Panc1 (cell line): ENCODE results near the gene OSBPL5. TPM values are rescaled to one million over a fixed set of nuclear protein-coding genes. Genes with fewer than 3 reads are reported as not detected.

Experiments
- ATAC-seq: fragments of 200-7000 bp; cut with Tn5 transposase; 2 replicates; pipeline ENCODE4 v1.9.1; 2020; ENCODE audit warnings: mild to moderate bottlenecking, moderate library complexity
- BruUV-seq: library from RNA; stranded (reverse); fragments of 400-500 nt; replicated peaks from 2 replicates; lab custom pipeline; 2021; lab: Mats Ljungman, UMichigan
- CTCF ChIA-PET: fragments of 300-600 bp; sonication (Branson Sonifier 250); formaldehyde crosslinking; loops from one replicate; lab custom pipeline; 2022; ENCODE audit warnings: antibody characterized with exemption; lab: Charles Lee
- POLR2A ChIA-PET: fragments of 300-600 bp; sonication (Branson Sonifier 250); formaldehyde crosslinking; loops from one replicate; lab custom pipeline; 2022; ENCODE audit warnings: antibody characterized with exemption; lab: Charles Lee
- DNase-seq: peaks from one replicate; pipeline ENCODE4 v3.0.0-alpha.2; 2010; ENCODE audit warnings: low read depth, low spot score
- H3K27ac ChIP-seq: 2 replicates; pipeline ENCODE4 v1.5.1; 2011; ENCODE audit warnings: mild to moderate bottlenecking, low read length, inconsistent platforms
- H3K27me3 ChIP-seq: fragments of 200-500 bp; sonication (Bioruptor generic); 2 replicates; pipeline ENCODE4 v1.6.0; 2014; ENCODE audit warnings: low read length, inconsistent platforms; ENCODE audit not compliant: control insufficient read depth, insufficient read depth
- H3K36me3 ChIP-seq: fragments of 200-500 bp; sonication (Bioruptor generic); 2 replicates; pipeline ENCODE4 v1.5.1; 2014; ENCODE audit warnings: inconsistent platforms, mild to moderate bottlenecking, low read length, moderate library complexity; ENCODE audit not compliant: control insufficient read depth, insufficient read depth
- H3K4me1 ChIP-seq: 2 replicates; pipeline ENCODE4 v1.5.1; 2011; ENCODE audit warnings: inconsistent platforms, mild to moderate bottlenecking, low read length, moderate library complexity; ENCODE audit not compliant: control insufficient read depth, insufficient read depth
- H3K4me3 ChIP-seq, 2 experiments: 2 replicates each; pipeline ENCODE4 v1.5.1; 2011 to 2012; ENCODE audit warnings: low read depth in 2 of 2, low read length in 2 of 2, mild to moderate bottlenecking in 2 of 2, inconsistent platforms in 1 of 2, moderate library complexity in 1 of 2
- H3K9me3 ChIP-seq: fragments of 200-500 bp; sonication (Bioruptor generic); 2 replicates; pipeline ENCODE4 v1.5.1; 2014; ENCODE audit warnings: low read depth, mild to moderate bottlenecking, inconsistent platforms, low read length, moderate library complexity; ENCODE audit not compliant: control insufficient read depth, insufficient read depth
- CTCF ChIP-seq: fragments of 450-650 bp; IDR thresholded peaks from 2 replicates; pipeline ENCODE4 v1.5.1; 2017; ENCODE audit warnings: mild to moderate bottlenecking
- POLR2AphosphoS5 ChIP-seq: IDR thresholded peaks from 2 replicates; pipeline ENCODE4 v1.6.1; 2012; ENCODE audit warnings: mild to moderate bottlenecking, low read depth, low read length, moderate library complexity
- REST ChIP-seq, 2 experiments: IDR thresholded peaks; 2 replicates each; pipeline ENCODE4 v1.6.1; 2011 to 2012; ENCODE audit warnings: low read depth in 2 of 2, control low read depth in 1 of 2, low read length in 1 of 2, mild to moderate bottlenecking in 1 of 2, moderate library complexity in 1 of 2; ENCODE audit not compliant: insufficient read depth in 1 of 2
- SIN3A ChIP-seq: IDR thresholded peaks from 2 replicates; pipeline ENCODE4 v1.6.1; 2012; ENCODE audit warnings: low read depth, mild to moderate bottlenecking, low read length, moderate library complexity, borderline replicate concordance; ENCODE audit not compliant: insufficient read depth
- TCF7L2 ChIP-seq: IDR thresholded peaks from 2 replicates; pipeline ENCODE4 v1.6.1; 2011; ENCODE audit warnings: mild to moderate bottlenecking, low read depth, low read length, inconsistent platforms
- in situ Hi-C: cut with HindIII; loops from 2 replicates; pipeline ENCODE4 v1.10.0; 2016; ENCODE audit warnings: low sequenced_read_pairs, low pct_unique_long_range_greater_than_20kb
- intact Hi-C: fragments of 100-400 bp; cut with micrococcal nuclease; formaldehyde crosslinking; loops from one replicate; pipeline ENCODE4 v1.10.0; 2022; ENCODE audit not compliant: unreplicated experiment
- total RNA-seq: library from RNA; stranded (reverse); gene quantifications from one replicate; pipeline ENCODE4 v1.2.1, GENCODE V29; 2021; ENCODE audit not compliant: unreplicated experiment

OSBPL5 gene
- total RNA-seq, 1 experiment from 2014 or later, result 20.2 TPM

GRCh38 chr11:3150726-3151125, 14.4 kb downstream of the OSBPL5 start:
- intact Hi-C loops, result no loop called here
- H3K27me3 ChIP-seq, result no peaks in the 10 kb centered on the region
- in situ Hi-C loops, result no loop called here
- ChIA-PET CTCF (interaction anchor here (0.6 to 1.1 kb wide), 2 partner anchors 14 to 66 kb away, joined by 3 to 12 read pairs; no protein-coding TSS in a partner anchor), POLR2A (no interaction called here)
- no peak for TF ChIP-seq CTCF
- TF ChIP-seq REST (IDR thresholded peaks at IDR 0.05; ENCODE audit: insufficient read depth in 1 of 2, low read depth in 2 of 2, low read length in 1 of 2), result no peak
- TF ChIP-seq SIN3A, result no peak
- TF ChIP-seq TCF7L2, result no peak
- no peak for TF ChIP-seq POLR2AphosphoS5
- H3K9me3 ChIP-seq, result no peaks in the 10 kb centered on the region
- no peaks in the 10 kb centered on the region for H3K36me3 ChIP-seq
- ATAC-seq (no peak), DNase-seq (no peak)
- peaks cover 27% of the 10 kb centered on the region for H3K4me1 ChIP-seq
- no TSS peak for BruUV-seq
- H3K27ac ChIP-seq, result no peak overlapping the region
- no peak overlapping the region for H3K4me3 ChIP-seq

- in situ Hi-C loops (no loop called here), intact Hi-C loops (no loop called here)
- Histone ChIP-seq H3K27ac (no peak overlapping the region), H3K27me3 (no peaks in the 10 kb centered on the region), H3K36me3 (no peaks in the 10 kb centered on the region), H3K9me3 (no peaks in the 10 kb centered on the region), H3K4me3 (no peak overlapping the region), H3K4me1 (peaks cover 25% of the 10 kb centered on the region)
- BruUV-seq, result no TSS peak
- CTCF ChIA-PET, result no interaction called here
- ATAC-seq (no peak), DNase-seq (no peak)
- POLR2A ChIA-PET, result no interaction called here
- TF ChIP-seq TCF7L2 (0 out of 2 replicates have a peak, but pooled peaks have one; percentile 49), POLR2AphosphoS5 (no peak), SIN3A (no peak), REST (IDR thresholded peaks at IDR 0.05; ENCODE audit: insufficient read depth in 1 of 2, low read depth in 2 of 2, low read length in 1 of 2) (no peak), CTCF (no peak)
These were observed 15.3 kb downstream of the OSBPL5 start for GRCh38 chr11:3149852-3150188.
